Endothelial cell of umbilical vein (primary cell): Measurements from ENCODE around the gene PRR11. TPM values are rescaled to one million over a fixed set of nuclear protein-coding genes. Genes with fewer than 3 reads are reported as not detected.

Experiments used
- BruUV-seq: library from RNA; stranded (reverse); fragments of 400-500 nt; replicated peaks from 2 replicates; lab custom pipeline; 2021; lab: Mats Ljungman, UMichigan
- CTCF ChIA-PET: fragments of 300-600, 350-600 bp; sonication (Branson Sonifier 250); formaldehyde crosslinking; loops from one replicate; lab custom pipeline; 2021; ENCODE audit warnings: antibody characterized with exemption, inconsistent platforms; lab: Charles Lee
- POLR2A ChIA-PET: fragments of 300-600, 350-600 bp; sonication (Branson Sonifier 250); formaldehyde crosslinking; loops from one replicate; lab custom pipeline; 2021; ENCODE audit warnings: antibody characterized with exemption, inconsistent platforms; lab: Charles Lee
- DNase-seq: peaks from one replicate; pipeline ENCODE4 v3.0.0-alpha.2; 2011; ENCODE audit warnings: low read depth, low spot score
- FAIRE-seq: peaks from 2 replicates; lab custom pipeline; 2011; peaks lifted over from hg19 to GRCh38; lab: Jason Lieb, UNC
- H2AFZ ChIP-seq: 2 replicates; pipeline ENCODE4 v1.6.0; 2012; ENCODE audit warnings: low read depth, low read length, control low read depth, inconsistent platforms
- H3K27ac ChIP-seq: 2 replicates; pipeline ENCODE4 v1.5.1; 2011; ENCODE audit warnings: low read depth, mild to moderate bottlenecking, control low read depth, low read length, moderate library complexity; ENCODE audit not compliant: insufficient read depth
- H3K27me3 ChIP-seq, 2 experiments: 2 replicates each; pipeline versions ENCODE4 v1.6.0 to v1.6.1; 2011; ENCODE audit warnings: low read length in 2 of 2, mixed read lengths in 1 of 2; ENCODE audit not compliant: control insufficient read depth in 2 of 2, insufficient read depth in 2 of 2
- H3K36me3 ChIP-seq, 2 experiments: 2 replicates in 1 of 2; 3 replicates in 1 of 2; pipeline ENCODE4 v1.5.1; 2011; ENCODE audit warnings: low read length in 2 of 2, mild to moderate bottlenecking in 1 of 2, moderate library complexity in 1 of 2; ENCODE audit not compliant: control insufficient read depth in 2 of 2, insufficient read depth in 2 of 2; ENCODE audit errors: extremely low read depth in 1 of 2
- H3K4me1 ChIP-seq: 3 replicates; pipeline ENCODE4 v1.5.1; 2011; ENCODE audit warnings: mild to moderate bottlenecking, low read length; ENCODE audit not compliant: control insufficient read depth, insufficient read depth; ENCODE audit errors: extremely low read depth
- H3K4me2 ChIP-seq: 2 replicates; pipeline ENCODE4 v1.6.1; 2011; ENCODE audit warnings: low read length, control low read depth, mixed read lengths; ENCODE audit not compliant: insufficient read depth
- H3K4me3 ChIP-seq, 3 experiments: fragments of 200-600 bp in 1 of 3; sonication (generic), shearing (Covaris generic) in 1 of 3; replicated peaks in 1 of 3; 2 replicates each; pipeline ENCODE4 v1.5.1; 2011 to 2016; ENCODE audit warnings: control low read depth in 3 of 3, low read length in 3 of 3, mild to moderate bottlenecking in 2 of 3, inconsistent platforms in 1 of 3, low read depth in 1 of 3, moderate library complexity in 1 of 3; ENCODE audit not compliant: insufficient read depth in 1 of 3
- H3K79me2 ChIP-seq: 2 replicates; pipeline ENCODE4 v1.6.0; 2012; ENCODE audit warnings: low read length, inconsistent platforms; ENCODE audit not compliant: control insufficient read depth, insufficient read depth
- H3K9ac ChIP-seq: replicated peaks from 2 replicates; pipeline ENCODE3; 2011; ENCODE audit warnings: low read length, control low read depth; ENCODE audit not compliant: insufficient read depth; ENCODE audit errors: extremely low read depth
- H3K9me1 ChIP-seq: replicated peaks from 3 replicates; pipeline ENCODE4 v1.6.0; 2011; ENCODE audit warnings: mild to moderate bottlenecking, low read length; ENCODE audit not compliant: control insufficient read depth, insufficient read depth; ENCODE audit errors: extremely low read depth
- H3K9me3 ChIP-seq: replicated peaks from 2 replicates; pipeline ENCODE4 v1.5.1; 2012; ENCODE audit warnings: low read length, inconsistent platforms; ENCODE audit not compliant: control insufficient read depth, insufficient read depth
- H4K20me1 ChIP-seq: replicated peaks from 2 replicates; pipeline ENCODE3; 2011; ENCODE audit warnings: mild to moderate bottlenecking, low read length; ENCODE audit not compliant: control insufficient read depth, insufficient read depth; ENCODE audit errors: extremely low read depth
- EZH2 ChIP-seq: IDR thresholded peaks from 2 replicates; pipeline ENCODE4 v1.6.1; 2012; ENCODE audit warnings: borderline replicate concordance, low read depth, mild to moderate bottlenecking, moderate library complexity, low read length, inconsistent platforms; ENCODE audit not compliant: severe bottlenecking
- FOS ChIP-seq: IDR thresholded peaks from 2 replicates; pipeline ENCODE4 v1.6.1; 2011; ENCODE audit warnings: mild to moderate bottlenecking, low read length, moderate library complexity, borderline replicate concordance; ENCODE audit not compliant: insufficient read depth
- GATA2 ChIP-seq: IDR thresholded peaks from 2 replicates; pipeline ENCODE4 v1.7.0; 2011; ENCODE audit warnings: low read depth, mild to moderate bottlenecking, moderate library complexity, mixed read lengths, low read length; ENCODE audit not compliant: insufficient read length, insufficient read depth
- JUN ChIP-seq: IDR thresholded peaks from 2 replicates; pipeline ENCODE4 v1.6.1; 2011; ENCODE audit warnings: borderline replicate concordance, low read depth; ENCODE audit not compliant: insufficient read length, insufficient read depth
- MYC ChIP-seq: IDR thresholded peaks from one replicate; pipeline ENCODE4 v1.6.1; 2011; ENCODE audit warnings: mild to moderate bottlenecking, low read depth, low read length
- POLR2A ChIP-seq: IDR thresholded peaks from 2 replicates; pipeline ENCODE4 v1.6.1; 2012; ENCODE audit warnings: low read depth, mild to moderate bottlenecking, control low read depth, low read length
- POLR2AphosphoS5 ChIP-seq: IDR thresholded peaks from 2 replicates; pipeline ENCODE4 v1.6.1; 2012; ENCODE audit warnings: low read depth, mild to moderate bottlenecking, control low read depth, low read length, moderate library complexity; ENCODE audit not compliant: insufficient read depth
- dilution Hi-C: fragments of 300-500 bp; cut with MboI; formaldehyde crosslinking; loops from one replicate; pipeline ENCODE4 v1.15.0; 2019; ENCODE audit warnings: low sequenced_read_pairs; ENCODE audit not compliant: extremely low pct_ligation_motif_present
- intact Hi-C: fragments of 100-400 bp; cut with micrococcal nuclease; formaldehyde crosslinking; loops from one replicate; pipeline ENCODE4 v1.10.0; 2022
- polyA plus RNA-seq, 4 experiments: library from polyadenylated mRNA; depleted of rRNA in 3 of 4; stranded (reverse) in 3 of 4; unstranded in 1 of 4; fragments of >200 nt; gene quantifications; 2 replicates each; pipeline versions ENCODE4 v1.2.1 to v1.2.3, GENCODE V29; 2011 to 2012; ENCODE audit warnings: missing spikeins in 1 of 4
- total RNA-seq: library from RNA; stranded (reverse); gene quantifications from 2 replicates; pipeline ENCODE4 v1.2.3, GENCODE V29; 2021
- TF ChIP-seq, protein P1 (sequence below): IDR thresholded peaks from 2 replicates; pipeline ENCODE4 v1.6.1; 2011; ENCODE audit not compliant: insufficient read depth, insufficient read length
- TF ChIP-seq, protein P2 (sequence below), 2 donors: IDR thresholded peaks; 1 replicate in 1 of 2; 2 replicates in 1 of 2; pipeline ENCODE4 v1.5.1; 2011; ENCODE audit warnings: low read length in 2 of 2, mild to moderate bottlenecking in 2 of 2, moderate library complexity in 2 of 2, control low read depth in 1 of 2, inconsistent platforms in 1 of 2, low read depth in 1 of 2; ENCODE audit not compliant: insufficient read depth in 1 of 2; ENCODE audit errors: extremely low read depth in 1 of 2

PRR11 gene
- total and polyA plus RNA-seq, 2 donors (not counting 3 experiments of a cell fraction or from before 2014, with no cell fraction given) = 28.8 to 86.3 TPM

DNA sequence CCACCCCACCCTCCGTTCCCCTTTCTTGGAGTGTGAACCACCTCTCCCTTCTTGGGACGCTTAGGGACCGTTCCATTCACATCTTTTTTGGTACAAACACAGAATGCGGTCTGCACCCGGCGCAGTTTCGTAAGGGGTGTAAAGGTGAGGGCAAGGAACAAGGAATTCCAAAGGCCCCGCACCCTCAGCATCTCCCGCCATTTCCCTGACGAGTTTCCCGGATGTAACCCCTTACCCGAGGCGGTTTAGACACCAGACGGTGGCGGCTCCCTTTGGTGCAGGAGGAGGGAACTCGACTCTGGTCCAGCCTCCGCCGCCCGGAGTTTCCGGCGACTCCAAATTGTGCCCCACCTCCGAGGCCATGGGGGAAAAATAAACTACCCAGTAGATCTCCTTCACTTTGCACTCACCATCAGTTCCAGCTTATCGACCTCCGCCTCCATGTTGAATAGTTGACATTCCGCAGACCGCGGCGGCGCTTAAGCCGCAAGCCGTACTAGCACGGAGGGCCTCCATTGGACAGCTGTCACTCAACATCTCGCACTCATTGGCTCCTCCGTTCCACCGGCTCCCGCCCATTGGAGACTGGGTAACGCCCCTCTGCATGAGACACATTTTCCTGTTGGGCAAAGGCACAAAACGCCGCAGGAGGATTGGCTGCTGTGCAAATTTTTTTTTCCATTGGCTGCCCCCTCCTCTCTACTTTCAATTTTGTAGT, 666 bp upstream of the PRR11 start, which contains the start of gene SKA2:
SKA2 (minus strand) TSS at position 466 of the 718 bp plus-strand sequence; CDS start at position 443, 23 bp downstream.
- BruUV-seq = TSS peak; percentile 41
- TF ChIP-seq GATA2 = no peak
- TF ChIP-seq EZH2 = peak; percentile 69
- TF ChIP-seq, protein P1, sequence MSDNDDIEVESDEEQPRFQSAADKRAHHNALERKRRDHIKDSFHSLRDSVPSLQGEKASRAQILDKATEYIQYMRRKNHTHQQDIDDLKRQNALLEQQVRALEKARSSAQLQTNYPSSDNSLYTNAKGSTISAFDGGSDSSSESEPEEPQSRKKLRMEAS = peak; percentile 28
- TF ChIP-seq JUN = no peak
- TF ChIP-seq, protein P2, sequence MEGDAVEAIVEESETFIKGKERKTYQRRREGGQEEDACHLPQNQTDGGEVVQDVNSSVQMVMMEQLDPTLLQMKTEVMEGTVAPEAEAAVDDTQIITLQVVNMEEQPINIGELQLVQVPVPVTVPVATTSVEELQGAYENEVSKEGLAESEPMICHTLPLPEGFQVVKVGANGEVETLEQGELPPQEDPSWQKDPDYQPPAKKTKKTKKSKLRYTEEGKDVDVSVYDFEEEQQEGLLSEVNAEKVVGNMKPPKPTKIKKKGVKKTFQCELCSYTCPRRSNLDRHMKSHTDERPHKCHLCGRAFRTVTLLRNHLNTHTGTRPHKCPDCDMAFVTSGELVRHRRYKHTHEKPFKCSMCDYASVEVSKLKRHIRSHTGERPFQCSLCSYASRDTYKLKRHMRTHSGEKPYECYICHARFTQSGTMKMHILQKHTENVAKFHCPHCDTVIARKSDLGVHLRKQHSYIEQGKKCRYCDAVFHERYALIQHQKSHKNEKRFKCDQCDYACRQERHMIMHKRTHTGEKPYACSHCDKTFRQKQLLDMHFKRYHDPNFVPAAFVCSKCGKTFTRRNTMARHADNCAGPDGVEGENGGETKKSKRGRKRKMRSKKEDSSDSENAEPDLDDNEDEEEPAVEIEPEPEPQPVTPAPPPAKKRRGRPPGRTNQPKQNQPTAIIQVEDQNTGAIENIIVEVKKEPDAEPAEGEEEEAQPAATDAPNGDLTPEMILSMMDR (IDR thresholded peaks at IDR 0.05; ENCODE audit: extremely low read depth in 1 of 2, insufficient read depth in 1 of 2, low read depth in 1 of 2, low read length in 2 of 2) = no peak
- TF ChIP-seq POLR2AphosphoS5 = no peak
- TF ChIP-seq FOS = no peak
- no peak for TF ChIP-seq POLR2A
- no peak for TF ChIP-seq MYC
- Histone ChIP-seq H3K9me3 (no peaks in the 10 kb centered on the region), H3K27ac (peak within 1 kb of the TSS; percentile 79), H3K36me3 (no peaks in the 10 kb centered on the region), H2AFZ (peak within 1 kb of the TSS; percentile 36), H3K4me3 (peak within 1 kb of the TSS; percentile 67 to 97 (median 93)), H3K4me1 (peaks cover 45% of the 10 kb centered on the region), H3K79me2 (peaks cover 89% of the 10 kb centered on the region), H3K27me3 (no peaks in the 10 kb centered on the region), H3K4me2 (peak within 1 kb of the TSS; percentile 96), H3K9ac (peak within 1 kb of the TSS; percentile 96), H4K20me1 (no peaks in the 10 kb centered on the region), H3K9me1 (no peaks in the 10 kb centered on the region)
- intact Hi-C loops (loop anchor here (1.0 to 10.0 kb wide), 6 partner anchors 49 to 638 kb away; partner anchors contain the start of genes CLTC, PTRH2, TRIM37 and VMP1), dilution Hi-C loops (no loop called here)
- CTCF ChIA-PET = interaction anchor here (0.8 to 2.3 kb wide), 6 partner anchors 9 to 48 kb away, joined by 3 to 9 read pairs (median 6); partner anchors contain the start of gene TRIM37
- DNase-seq = no peak
- POLR2A ChIA-PET = interaction anchor here (0.6 to 1.6 kb wide), 4 partner anchors 48 to 1415 kb away, joined by 3 to 9 read pairs (median 4); partner anchors contain the start of gene TRIM37
- FAIRE-seq = peak; percentile 100
